ENCODE data around the gene CPB2.
A peak's percentile ranks its signal among the peaks of the same experiment; 100 is the strongest.

CPB2 gene

DNA sequence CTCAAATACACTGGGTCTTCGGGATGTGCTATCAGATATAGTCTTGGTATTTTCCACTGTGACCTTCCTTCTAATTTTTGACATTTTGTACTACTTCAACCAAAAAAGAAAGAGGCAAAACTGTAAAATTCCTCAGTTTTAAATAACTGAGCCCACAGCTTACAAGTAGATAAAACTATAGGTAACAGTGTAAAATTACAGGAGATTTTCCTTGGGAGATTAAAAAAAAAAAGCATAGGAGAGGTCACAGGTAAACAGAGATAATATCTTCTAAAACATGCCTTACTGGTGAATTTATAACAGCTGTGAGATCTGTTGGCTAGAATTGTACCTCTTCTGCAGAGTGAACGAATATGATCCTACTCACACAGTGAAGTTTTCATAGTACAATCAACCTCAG is 59.4 kb downstream of the CPB2 start:
- DNase-seq: no peak

DNA sequence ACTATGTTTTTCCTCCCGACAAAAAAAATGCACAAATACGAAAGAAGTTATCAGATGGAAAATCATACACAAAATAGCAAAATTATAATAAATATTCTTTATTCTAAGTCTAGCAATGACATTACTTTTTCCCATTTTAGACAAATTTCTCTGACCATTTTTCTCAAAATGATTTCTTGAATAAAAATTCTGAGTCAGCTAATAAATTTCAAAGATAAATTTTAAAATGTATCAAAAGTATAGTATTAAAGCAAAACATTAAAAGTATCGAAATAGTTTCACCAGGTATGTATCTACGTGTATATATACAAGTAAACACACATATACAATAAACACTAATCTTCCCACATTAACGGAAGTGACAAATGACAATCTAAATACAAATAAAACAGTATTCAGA is 61.2 kb downstream of the CPB2 start:
- DNase-seq: no peak

DNA sequence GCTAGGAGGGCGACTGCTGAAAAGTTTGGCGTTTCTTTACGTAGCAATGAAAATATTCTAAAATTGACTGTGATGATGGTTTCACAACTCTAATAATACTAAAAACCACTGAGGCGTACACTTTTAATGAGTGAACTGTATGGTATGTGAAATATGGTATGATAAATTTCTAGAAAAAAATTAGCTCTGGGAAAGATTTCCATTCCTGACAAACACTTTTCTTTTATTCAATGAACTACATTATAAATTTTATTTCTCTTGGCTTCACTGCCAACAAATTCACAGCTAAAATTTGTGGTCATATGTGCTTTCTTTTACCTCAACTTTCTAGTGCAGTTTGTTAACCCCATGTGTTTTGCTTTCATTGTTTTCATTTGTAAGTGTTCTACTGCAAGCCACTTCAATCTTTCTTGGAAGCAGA is 63.4 kb downstream of the CPB2 start:
- DNase-seq: no peak

DNA sequence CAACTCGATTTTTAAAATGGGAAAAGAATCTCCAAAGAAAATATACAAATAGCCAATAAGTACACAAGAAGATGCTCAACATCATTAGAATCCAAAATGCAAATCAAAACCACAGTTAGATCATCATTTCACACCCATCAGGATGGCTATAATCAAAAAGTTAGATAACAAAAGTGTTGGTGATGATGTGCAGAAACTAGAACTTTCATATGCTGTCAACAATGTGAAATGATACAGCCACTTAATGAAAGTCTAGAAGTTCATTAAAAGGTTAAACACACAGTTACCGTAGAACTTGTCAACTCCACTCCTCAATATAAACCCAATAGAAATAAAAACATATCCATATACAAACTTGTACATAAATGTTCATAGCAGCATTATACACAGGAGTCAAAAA is 64.1 kb downstream of the CPB2 start:
- no peak for DNase-seq

DNA sequence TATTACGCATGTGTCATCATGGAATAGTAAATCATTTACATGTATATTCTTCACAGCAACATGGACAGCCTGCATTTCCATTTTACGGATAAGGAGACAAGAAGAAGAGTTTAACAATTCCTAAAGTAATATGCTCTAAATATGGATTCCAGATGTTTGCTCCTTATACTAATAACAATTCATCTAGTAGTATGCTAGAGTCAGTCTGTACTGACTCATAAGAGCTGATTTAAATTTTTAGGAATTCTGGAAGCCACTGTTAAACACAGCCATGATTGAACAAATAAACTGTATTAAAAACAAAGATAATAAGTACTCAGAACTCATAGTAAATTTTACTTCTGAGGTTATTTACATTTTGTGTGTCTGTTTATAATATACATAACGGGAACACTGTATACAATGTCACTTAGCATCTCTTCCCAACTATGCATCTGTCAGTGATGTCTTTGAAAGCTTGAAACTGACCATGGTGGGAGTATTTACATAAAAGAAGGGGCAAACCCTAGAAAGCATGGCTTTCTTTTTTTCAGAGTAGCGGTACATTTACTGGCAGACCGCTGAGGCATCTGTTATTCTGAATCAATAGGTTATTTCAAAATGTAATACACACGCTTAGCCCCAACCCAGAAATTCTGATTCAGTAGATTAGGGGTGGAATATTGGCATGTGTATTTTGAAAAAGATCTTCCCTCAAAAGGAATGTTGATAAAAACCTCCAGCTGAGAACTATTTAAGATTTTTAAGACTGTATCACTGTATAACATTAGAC is 65.2 kb downstream of the CPB2 start:
- DNase-seq: no peak

DNA sequence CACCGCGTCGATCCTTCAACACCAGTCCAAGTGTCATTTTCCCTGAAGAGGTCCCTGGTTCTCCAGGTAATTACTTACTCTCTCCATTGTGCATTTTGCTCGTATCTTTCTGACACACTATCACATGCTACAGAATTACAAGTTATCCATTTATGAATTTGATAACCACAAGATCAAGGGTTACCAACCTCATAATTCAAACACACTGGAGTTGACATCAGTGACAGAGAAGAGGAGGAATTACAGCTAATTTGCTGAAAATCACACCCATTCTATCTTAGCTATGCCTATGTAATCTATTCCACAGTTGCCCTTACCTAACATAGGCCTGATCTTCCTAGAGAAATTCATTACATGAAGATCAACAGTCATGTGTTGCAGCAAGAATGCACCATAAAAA is 66.5 kb downstream of the CPB2 start:
- no peak for DNase-seq

DNA sequence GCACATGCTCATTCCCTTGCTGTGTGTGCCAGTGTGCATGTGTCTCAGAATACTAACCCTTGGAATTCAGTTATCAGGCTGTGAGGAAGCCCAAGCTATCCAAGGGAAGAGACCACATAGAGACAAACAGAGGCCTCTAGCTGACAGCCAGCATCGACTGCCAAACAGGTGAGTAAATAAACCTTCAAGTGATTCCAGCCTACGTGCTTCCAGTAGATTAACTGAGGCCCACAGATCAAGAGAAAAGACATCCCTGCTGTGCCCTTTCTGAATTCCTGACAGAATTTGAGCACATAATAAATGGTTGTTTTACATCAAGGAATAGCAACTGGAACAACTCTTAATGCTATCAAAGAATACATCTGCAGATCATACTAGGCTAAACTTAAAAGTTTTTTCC is 69.8 kb downstream of the CPB2 start:
- DNase-seq: no peak

DNA sequence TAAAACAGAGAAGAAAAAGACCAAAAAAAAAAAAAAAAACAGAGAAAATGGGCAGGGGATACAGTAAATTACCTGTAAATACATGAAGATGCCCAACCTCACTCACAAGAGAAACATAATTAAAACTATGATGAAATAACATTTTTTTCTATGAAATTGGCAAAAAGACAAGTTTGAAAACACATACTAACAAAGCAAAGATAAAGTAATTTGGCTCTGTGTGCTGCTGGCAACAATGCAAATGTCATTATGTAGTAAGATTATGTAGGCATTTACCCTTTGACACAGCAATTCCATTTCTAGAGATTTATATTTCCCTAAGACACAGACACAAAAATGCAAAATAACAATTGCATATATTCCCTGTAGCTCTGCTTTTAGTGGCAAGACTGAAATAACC is 72.5 kb downstream of the CPB2 start:
- no peak for DNase-seq

DNA sequence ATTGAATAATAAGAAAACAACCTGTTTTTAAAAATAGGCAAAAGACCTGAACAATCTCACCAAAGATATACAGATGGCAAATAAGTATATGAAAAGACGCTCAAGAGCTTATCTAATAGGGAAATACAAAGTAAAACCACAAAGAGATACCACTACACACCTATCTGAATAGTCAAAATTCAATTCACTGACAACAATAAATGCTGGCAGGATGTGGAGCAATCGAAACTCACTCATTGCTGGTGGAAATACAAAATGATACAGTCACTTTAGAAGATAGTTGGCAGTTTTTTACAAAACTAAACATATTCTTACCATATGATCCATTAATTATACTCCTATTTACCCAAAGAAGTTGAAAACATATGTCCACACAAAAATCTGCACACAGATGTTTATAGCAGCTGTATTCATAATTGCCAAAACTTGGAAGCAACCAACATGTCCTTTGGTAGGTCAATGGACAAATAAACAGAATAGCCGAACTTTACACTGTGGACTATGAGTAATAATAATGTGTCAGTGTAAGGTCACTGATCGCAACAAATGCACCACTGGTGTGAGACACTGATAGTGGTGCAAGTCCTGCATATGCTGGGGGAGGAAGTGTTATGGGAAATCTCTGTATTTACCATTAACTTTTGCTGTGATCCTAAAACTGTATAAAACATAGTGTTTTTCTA is 73.1 kb downstream of the CPB2 start:
- no peak for DNase-seq

DNA sequence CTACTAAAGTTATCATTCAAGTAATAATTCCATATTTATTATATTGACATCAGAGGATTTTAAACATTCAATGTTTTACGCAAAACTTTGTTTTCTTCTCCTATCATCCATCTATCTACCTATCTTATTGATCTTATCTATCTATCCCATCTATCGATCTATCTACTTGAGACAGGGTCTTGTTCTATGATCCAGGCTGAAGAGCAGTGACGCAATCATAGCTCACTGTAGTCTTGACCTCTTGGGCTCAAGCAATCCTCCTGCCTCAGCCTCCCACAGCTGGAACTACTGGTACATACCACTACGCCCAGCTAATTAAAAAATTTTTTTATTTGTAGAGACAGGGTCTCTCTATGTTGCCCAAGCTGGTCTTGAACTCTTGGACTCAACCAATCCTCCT is 79.7 kb downstream of the CPB2 start:
- no peak for DNase-seq

DNA sequence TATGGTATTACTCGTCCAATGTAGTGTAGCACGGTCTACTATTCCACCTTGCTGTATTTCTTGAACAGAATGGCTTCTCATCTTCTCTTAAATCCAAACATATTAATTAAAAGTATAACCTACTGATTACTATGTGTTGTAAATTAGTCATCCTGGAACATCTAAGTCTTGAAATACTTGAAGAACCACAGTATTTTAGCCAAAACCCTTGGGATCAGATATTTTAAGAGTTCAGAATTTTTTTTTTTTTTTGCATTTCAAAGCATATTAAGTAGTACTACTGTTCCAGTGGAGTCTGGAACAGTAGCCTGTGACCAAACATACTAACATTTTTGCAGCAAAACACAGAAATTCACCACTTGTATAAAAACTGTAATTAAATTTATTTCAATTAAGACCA is 82.4 kb downstream of the CPB2 start:
- no peak for DNase-seq

DNA sequence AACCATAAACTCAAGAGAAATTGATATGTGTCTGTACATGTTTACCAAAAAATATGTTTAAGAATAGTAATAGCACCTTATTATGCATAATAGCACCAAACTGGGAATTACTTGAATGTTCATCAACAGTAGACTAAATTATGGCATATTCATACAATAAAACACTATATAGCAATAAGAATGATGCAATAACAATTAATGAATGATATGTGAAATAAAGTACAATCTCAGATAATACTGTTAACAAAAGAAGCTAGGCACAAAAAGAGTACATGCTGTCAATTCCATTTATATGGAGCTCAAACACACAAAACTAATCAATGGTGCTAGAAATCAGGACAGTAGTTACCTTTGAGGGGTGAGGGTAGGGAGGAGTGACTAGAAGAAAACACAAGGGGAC is 88.6 kb downstream of the CPB2 start:
- no peak for DNase-seq

DNA sequence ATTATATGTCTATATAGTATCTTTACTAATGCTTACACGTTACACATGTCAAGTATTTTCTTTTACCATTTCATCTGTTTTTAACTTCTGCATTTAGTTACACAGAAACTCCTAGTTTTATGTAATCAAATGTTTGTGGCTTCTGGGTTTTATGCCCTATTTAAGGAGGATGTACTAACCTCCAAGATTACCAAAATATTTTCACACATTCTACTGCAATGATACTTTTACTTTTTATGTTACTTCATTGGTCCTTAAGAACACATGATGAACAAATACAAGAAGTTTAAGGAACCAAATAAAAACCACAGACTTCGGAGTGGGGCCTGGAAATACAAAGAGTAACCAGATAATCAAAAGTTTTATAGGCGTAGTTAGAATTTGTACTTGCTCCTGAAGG is 89.5 kb downstream of the CPB2 start:
- peak; percentile 81 to 88 for DNase-seq

DNA sequence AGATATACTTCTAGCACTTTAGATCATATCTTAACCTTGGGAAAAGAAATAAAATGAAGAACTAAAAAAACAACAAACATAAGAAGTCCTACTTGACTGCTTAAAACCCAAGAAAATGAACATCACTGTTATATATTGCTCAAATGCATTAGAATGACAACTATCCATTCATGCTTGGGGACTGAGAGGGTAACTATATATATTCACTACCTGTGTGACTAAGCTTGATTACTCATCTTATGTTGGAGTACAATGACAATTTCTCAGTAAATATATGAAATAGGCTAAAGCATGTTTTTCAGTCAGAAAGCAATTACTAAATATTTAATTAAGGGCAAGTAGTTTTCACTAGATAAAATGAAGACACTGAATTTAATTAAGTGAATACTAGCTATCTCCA is 92.4 kb downstream of the CPB2 start:
- no peak for DNase-seq

DNA sequence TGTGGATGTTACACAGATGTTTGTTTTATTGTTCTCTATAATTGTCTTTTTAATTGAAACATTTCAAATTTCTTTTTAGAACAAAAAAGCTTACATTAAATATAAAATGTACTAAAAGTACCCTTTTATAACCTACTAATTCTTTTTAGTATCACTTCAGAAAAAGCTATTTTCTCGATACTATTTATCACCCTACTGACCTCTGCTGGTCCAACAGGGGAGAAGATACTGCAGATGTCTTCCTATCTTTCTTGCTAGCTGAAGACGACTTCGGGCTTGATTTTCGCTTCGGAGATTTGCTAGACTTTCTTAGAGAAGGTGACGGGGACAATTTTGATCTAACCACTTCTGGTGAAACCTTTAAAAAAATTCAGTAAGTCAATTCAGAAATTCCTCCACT is 94.7 kb downstream of the CPB2 start:
- no peak for DNase-seq

DNA sequence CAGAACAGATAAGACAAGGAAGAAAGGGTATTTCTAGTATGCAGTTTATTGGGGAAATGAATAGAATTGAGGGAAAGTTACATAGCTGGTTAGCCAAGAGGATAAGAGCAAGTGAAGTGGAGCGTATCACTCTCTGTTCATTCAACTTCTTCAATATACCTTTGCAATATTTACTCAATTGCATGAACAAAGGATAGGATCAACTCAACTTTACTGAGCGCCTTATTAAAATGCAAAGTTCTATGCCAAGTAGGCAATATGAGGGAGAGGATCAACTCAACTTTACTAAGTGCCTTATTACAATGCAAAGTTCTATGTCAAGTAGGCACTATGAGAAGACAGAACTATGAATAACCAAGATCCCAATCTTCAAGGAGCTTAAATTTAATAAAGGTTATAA is 96.2 kb downstream of the CPB2 start:
- DNase-seq: no peak

DNA sequence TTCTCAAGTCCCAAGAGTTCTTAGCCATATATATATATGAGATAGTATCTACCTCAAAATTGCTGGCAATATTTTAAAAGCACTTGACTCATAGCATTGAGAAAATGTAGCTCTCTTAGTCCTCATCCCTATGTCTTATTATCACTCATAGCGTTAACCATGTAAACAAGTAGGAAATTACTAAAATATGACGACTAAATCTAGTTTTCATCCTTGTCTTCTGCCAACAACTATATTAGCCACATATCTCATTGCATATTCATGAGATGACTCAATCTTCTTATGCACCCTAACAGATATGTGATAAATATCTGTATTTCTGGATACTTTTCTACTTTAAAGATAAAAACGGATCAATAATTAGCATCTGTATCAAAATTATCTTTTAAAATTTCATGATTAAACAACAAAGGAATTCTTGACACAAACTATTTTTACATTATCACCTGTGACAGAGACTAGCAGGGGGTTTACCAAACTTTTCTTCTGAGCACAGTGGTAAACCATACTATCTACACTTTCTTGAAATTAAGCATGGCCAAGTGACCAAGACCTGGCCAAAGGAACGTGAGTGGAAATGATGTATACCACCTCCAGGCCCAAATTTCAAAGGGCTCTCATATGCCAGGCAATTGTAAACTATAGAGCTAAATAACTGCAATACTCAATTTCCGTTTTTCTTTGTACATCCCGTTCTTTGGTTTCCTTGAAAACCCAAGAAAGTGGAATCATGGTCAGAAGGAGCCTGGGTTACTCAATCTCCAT is 98.0 kb downstream of the CPB2 start:
- DNase-seq: peak in 1 of 2 donors; percentile 3

DNA sequence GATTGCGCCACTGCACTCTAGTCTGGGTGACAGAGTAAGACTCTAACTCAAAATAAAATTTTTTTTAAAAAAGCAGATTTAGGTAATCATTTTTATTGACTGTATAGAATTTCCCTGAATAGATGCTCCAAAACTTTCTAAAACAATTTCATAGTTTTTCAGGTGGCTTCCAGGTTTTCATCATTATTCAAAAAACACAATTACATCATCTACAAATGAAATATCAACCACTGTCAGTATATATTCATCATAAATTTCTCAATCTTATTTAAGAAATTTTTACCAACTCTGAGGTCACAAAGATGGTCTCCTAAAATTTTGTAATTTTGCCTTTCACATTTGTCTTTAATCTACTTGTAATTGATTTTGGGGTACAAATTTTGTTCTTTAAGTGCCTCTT is 100.3 kb downstream of the CPB2 start:
- DNase-seq: peak; percentile 77 to 83
